ENCODE measurements around the gene P2RX1.
"Not testable (repeated sequence)": the region's sequence is repeated elsewhere in the genome, so short reads cannot be mapped to it uniquely, and the experiment has no call there.

The P2RX1 gene

GRCh38 chr17:3857261-3858105 is 58.8 kb downstream of the P2RX1 start:
- no peak overlapping the region for H3K4me3 ChIP-seq (ENCODE audit: low read depth, low read length)
- no peak for TF ChIP-seq CTCF (IDR thresholded peaks at IDR 0.05; ENCODE audit: low read depth, low read length)
- in situ Hi-C loops (cut with HindIII; ENCODE audit: low sequenced_read_pairs): no loop called here
- no peak for DNase-seq (ENCODE audit: low read depth, low spot score)

- H3K4me3 ChIP-seq (ENCODE audit: low read depth, low read length); DNase-seq (ENCODE audit: low read depth, low spot score); in situ Hi-C loops (cut with HindIII; ENCODE audit: low sequenced_read_pairs): not testable (repeated sequence)
Observed at GRCh38 chr17:3854204-3854603, 62.1 kb downstream of the P2RX1 start.

GRCh38 chr17:3852561-3852960 is 63.7 kb downstream of the P2RX1 start:
- TF ChIP-seq CTCF (IDR thresholded peaks at IDR 0.05; ENCODE audit: low read depth, low read length): no peak
- in situ Hi-C loops (cut with HindIII; ENCODE audit: low sequenced_read_pairs): no loop called here
- H3K4me3 ChIP-seq (ENCODE audit: low read depth, low read length): no peak overlapping the region
- no peak for DNase-seq (ENCODE audit: low read depth, low spot score)

GRCh38 chr17:3851461-3852100 is 64.7 kb downstream of the P2RX1 start:
- no peak for TF ChIP-seq CTCF (IDR thresholded peaks at IDR 0.05; ENCODE audit: low read depth, low read length)
- in situ Hi-C loops (cut with HindIII; ENCODE audit: low sequenced_read_pairs): no loop called here
- no peak overlapping the region for H3K4me3 ChIP-seq (ENCODE audit: low read depth, low read length)
- no peak for DNase-seq (ENCODE audit: low read depth, low spot score)

GRCh38 chr17:3848229-3848835 is 67.9 kb downstream of the P2RX1 start:
- in situ Hi-C loops (cut with HindIII; ENCODE audit: low sequenced_read_pairs): no loop called here
- no peak overlapping the region for H3K4me3 ChIP-seq (ENCODE audit: low read depth, low read length)
- DNase-seq (ENCODE audit: low read depth, low spot score): no peak
- TF ChIP-seq CTCF (IDR thresholded peaks at IDR 0.05; ENCODE audit: low read depth, low read length): no peak

GRCh38 chr17:3847165-3847670 is 69.0 kb downstream of the P2RX1 start:
- no peak overlapping the region for H3K4me3 ChIP-seq (ENCODE audit: low read depth, low read length)
- no peak for DNase-seq (ENCODE audit: low read depth, low spot score)
- in situ Hi-C loops (cut with HindIII; ENCODE audit: low sequenced_read_pairs): no loop called here
- no peak for TF ChIP-seq CTCF (IDR thresholded peaks at IDR 0.05; ENCODE audit: low read depth, low read length)

All from astrocyte of the spinal cord (primary cell).